SU-DHL-6 (cell line): ENCODE measurements around the gene FUOM.

Experiments
- EZH2phosphoT487 ChIP-seq: fragments of 200-600 bp; sonication (generic), shearing (Covaris generic); conservative IDR thresholded peaks from 2 replicates; pipeline ENCODE4 v1.6.1; 2018; ENCODE audit warnings: mild to moderate bottlenecking, antibody characterized with exemption, low read length, moderate library complexity, mixed read lengths
- TF ChIP-seq, protein P1 (sequence below): fragments of 200-600 bp; sonication (generic); IDR thresholded peaks from one replicate; pipeline ENCODE4 v1.5.1; 2017; ENCODE audit warnings: antibody characterized with exemption, mild to moderate bottlenecking, low read length, moderate library complexity; ENCODE audit not compliant: insufficient read depth, poor library complexity, severe bottlenecking

DNA sequence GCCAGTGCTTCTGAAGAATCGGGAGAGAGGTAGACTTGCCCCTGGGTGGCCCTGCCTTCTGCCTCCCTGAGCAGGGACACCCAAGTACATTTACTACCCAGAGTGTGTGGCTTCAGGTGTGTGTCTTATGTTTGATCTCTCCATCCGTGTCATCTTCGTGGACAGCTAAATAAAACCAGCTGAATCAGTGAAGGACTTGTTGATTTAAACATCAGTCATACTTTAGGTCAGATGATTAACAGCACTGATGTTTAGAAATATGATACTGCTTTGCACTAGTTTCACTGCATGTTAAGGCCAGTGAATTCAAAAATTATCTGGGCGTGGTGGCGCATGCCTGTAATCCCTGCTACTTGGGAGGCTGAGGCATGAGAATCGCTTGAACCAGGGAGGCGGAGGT lies 40.1 kb upstream of the FUOM start:
- TF ChIP-seq, protein P1, sequence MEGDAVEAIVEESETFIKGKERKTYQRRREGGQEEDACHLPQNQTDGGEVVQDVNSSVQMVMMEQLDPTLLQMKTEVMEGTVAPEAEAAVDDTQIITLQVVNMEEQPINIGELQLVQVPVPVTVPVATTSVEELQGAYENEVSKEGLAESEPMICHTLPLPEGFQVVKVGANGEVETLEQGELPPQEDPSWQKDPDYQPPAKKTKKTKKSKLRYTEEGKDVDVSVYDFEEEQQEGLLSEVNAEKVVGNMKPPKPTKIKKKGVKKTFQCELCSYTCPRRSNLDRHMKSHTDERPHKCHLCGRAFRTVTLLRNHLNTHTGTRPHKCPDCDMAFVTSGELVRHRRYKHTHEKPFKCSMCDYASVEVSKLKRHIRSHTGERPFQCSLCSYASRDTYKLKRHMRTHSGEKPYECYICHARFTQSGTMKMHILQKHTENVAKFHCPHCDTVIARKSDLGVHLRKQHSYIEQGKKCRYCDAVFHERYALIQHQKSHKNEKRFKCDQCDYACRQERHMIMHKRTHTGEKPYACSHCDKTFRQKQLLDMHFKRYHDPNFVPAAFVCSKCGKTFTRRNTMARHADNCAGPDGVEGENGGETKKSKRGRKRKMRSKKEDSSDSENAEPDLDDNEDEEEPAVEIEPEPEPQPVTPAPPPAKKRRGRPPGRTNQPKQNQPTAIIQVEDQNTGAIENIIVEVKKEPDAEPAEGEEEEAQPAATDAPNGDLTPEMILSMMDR, result no peak
- no peak for TF ChIP-seq EZH2phosphoT487
